KMS-11 (cell line): ENCODE data around the gene PCNX2.

Experiments
- H2AFZ ChIP-seq: fragments of 200-600 bp; sonication (generic); 2 replicates; pipeline ENCODE4 v1.6.1; 2016; ENCODE audit warnings: antibody characterized with exemption, mixed run types, low read depth
- H3K27ac ChIP-seq: fragments of 200-600 bp; sonication (generic); 2 replicates; pipeline ENCODE4 v1.6.1; 2016; ENCODE audit warnings: mild to moderate bottlenecking, mixed run types
- H3K27me3 ChIP-seq: fragments of 200-600 bp; sonication (generic); 2 replicates; pipeline ENCODE4 v1.6.1; 2017; ENCODE audit warnings: mild to moderate bottlenecking, low read depth, mixed run types, moderate library complexity; ENCODE audit not compliant: insufficient read depth
- H3K36me3 ChIP-seq: fragments of 200-600 bp; sonication (generic); 2 replicates; pipeline ENCODE4 v1.6.1; 2017; ENCODE audit warnings: mild to moderate bottlenecking, mixed run types; ENCODE audit not compliant: insufficient read depth
- H3K4me1 ChIP-seq: fragments of 200-600 bp; sonication (generic); 2 replicates; pipeline ENCODE4 v1.6.1; 2016; ENCODE audit warnings: mild to moderate bottlenecking, low read depth, mixed run types; ENCODE audit not compliant: poor library complexity, severe bottlenecking
- H3K4me2 ChIP-seq: fragments of 200-600 bp; sonication (generic); 2 replicates; pipeline ENCODE4 v1.7.0; 2016; ENCODE audit warnings: mild to moderate bottlenecking, mixed run types
- H3K4me3 ChIP-seq: fragments of 200-600 bp; sonication (generic); IDR thresholded peaks from 2 replicates; pipeline ENCODE4 v1.6.1; 2017; ENCODE audit warnings: low read depth, low read length, mixed read lengths; ENCODE audit not compliant: insufficient read depth
- H3K79me2 ChIP-seq: fragments of 200-600 bp; sonication (generic); 2 replicates; pipeline ENCODE4 v1.6.1; 2016; ENCODE audit warnings: low read depth, mixed run types; ENCODE audit not compliant: insufficient read depth
- H3K9ac ChIP-seq: fragments of 200-600 bp; sonication (generic); 2 replicates; pipeline ENCODE4 v1.6.1; 2016; ENCODE audit warnings: mild to moderate bottlenecking, mixed run types
- H4K20me1 ChIP-seq: fragments of 200-600 bp; sonication (generic); 2 replicates; pipeline ENCODE4 v1.6.1; 2016; ENCODE audit warnings: mild to moderate bottlenecking, mixed run types; ENCODE audit not compliant: insufficient read depth
- TF ChIP-seq, protein P1 (sequence below): fragments of 200-600 bp; sonication (generic); conservative IDR thresholded peaks from 2 replicates; pipeline ENCODE4 v1.6.1; 2017; ENCODE audit warnings: low read depth, mild to moderate bottlenecking, antibody characterized with exemption, low read length, moderate library complexity, mixed read lengths

The PCNX2 gene

GRCh38 chr1:232978091-232978634 is 317.4 kb downstream of the PCNX2 start:
- H3K27me3 ChIP-seq = no peaks in the 10 kb centered on the region
- H3K9ac ChIP-seq = no peak overlapping the region
- no peaks in the 10 kb centered on the region for H3K4me1 ChIP-seq
- H3K4me2 ChIP-seq = no peak overlapping the region
- no peak overlapping the region for H3K27ac ChIP-seq
- no peaks in the 10 kb centered on the region for H4K20me1 ChIP-seq
- TF ChIP-seq, protein P1, sequence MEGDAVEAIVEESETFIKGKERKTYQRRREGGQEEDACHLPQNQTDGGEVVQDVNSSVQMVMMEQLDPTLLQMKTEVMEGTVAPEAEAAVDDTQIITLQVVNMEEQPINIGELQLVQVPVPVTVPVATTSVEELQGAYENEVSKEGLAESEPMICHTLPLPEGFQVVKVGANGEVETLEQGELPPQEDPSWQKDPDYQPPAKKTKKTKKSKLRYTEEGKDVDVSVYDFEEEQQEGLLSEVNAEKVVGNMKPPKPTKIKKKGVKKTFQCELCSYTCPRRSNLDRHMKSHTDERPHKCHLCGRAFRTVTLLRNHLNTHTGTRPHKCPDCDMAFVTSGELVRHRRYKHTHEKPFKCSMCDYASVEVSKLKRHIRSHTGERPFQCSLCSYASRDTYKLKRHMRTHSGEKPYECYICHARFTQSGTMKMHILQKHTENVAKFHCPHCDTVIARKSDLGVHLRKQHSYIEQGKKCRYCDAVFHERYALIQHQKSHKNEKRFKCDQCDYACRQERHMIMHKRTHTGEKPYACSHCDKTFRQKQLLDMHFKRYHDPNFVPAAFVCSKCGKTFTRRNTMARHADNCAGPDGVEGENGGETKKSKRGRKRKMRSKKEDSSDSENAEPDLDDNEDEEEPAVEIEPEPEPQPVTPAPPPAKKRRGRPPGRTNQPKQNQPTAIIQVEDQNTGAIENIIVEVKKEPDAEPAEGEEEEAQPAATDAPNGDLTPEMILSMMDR = no peak
- H2AFZ ChIP-seq = no peak overlapping the region
- no peak overlapping the region for H3K4me3 ChIP-seq
- no peaks in the 10 kb centered on the region for H3K36me3 ChIP-seq
- H3K79me2 ChIP-seq = no peaks in the 10 kb centered on the region

GRCh38 chr1:232974971-232975370 is 320.6 kb downstream of the PCNX2 start:
- Histone ChIP-seq H3K79me2 (no peaks in the 10 kb centered on the region), H3K9ac (no peak overlapping the region), H3K4me2 (no peak overlapping the region), H2AFZ (no peak overlapping the region), H3K36me3 (no peaks in the 10 kb centered on the region), H4K20me1 (no peaks in the 10 kb centered on the region), H3K4me1 (no peaks in the 10 kb centered on the region), H3K27ac (no peak overlapping the region), H3K27me3 (no peaks in the 10 kb centered on the region), H3K4me3 (no peak overlapping the region)
- TF ChIP-seq, protein P1 = no peak

DNA sequence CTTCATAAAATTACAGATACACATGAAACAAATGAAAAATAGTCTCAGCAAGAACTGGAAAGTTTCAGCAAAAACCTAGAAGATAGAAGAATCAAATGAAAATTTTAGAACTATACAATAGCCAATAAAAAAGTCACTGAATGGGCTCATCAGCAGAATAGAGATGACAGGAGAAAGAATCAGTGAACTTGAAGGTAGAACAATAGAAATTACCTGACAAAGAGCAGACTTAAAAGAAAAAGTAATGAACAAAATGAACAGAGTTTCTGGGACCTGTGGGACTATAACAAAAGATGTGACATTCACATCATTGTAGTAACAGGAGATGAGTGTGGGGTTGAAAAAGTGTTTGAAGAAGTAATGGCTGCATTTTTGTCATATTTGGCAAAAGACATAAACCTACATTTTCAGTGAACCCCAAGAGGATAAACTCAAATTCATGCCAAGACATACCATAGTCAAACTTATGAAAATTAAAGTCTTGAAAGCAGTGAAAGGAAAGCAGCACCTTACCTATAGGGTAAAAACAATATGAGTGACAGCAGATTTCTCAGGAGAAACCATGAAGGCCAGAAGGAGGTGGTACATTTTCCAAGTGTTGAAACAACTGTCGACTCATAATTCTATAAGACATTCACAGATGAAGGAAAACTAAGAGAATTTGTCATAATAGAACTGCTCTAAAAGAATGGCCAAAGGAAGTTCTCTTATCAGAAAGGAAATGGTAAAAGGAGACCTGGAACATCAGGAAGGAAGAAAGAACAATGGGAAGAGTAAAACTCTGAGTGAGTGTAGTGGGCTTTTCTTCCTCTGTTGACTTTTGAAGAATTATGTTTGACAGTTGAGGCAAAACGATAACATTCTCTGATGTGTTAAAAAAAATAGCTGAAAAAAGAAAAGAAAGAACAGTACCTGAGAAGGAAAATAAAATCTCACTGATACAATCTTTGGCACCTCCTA is 321.6 kb downstream of the PCNX2 start:
- TF ChIP-seq, protein P1 = no peak
- Histone ChIP-seq H3K27me3 (no peaks in the 10 kb centered on the region), H3K36me3 (no peaks in the 10 kb centered on the region)

DNA sequence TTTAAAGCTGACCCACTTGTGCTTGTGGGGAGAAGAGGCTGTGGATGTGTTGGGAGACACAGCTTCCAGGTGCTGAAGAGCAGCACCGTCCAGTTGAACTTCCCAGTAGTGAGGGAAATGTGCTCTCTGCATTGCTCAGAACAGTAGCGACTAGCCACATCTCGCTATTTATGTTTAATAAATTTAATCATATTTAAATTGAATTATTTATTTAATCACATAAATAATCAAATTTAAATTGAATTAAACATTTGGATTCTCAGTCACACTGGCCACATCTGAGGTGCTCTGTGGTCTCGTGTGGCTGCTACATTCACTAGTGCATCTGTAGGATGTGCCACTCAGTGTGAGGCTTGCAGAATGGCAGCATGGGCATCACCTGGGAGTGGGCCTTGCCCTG is 325.0 kb downstream of the PCNX2 start:
- Histone ChIP-seq H3K79me2 (no peaks in the 10 kb centered on the region), H3K27ac (no peak overlapping the region), H2AFZ (no peak overlapping the region), H3K27me3 (no peaks in the 10 kb centered on the region), H4K20me1 (no peaks in the 10 kb centered on the region), H3K4me2 (no peak overlapping the region), H3K9ac (no peak overlapping the region), H3K4me1 (no peaks in the 10 kb centered on the region), H3K36me3 (no peaks in the 10 kb centered on the region; the same call in 1 of the 2 replicates), H3K4me3 (no peak overlapping the region)
- TF ChIP-seq, protein P1 = no peak

More for the DNA sequence above, 321.6 kb downstream of the PCNX2 start:
- no peak overlapping the region for H3K4me3 ChIP-seq
- H3K4me2 ChIP-seq = no peak overlapping the region
- H3K79me2 ChIP-seq = no peaks in the 10 kb centered on the region
- no peak overlapping the region for H2AFZ ChIP-seq
- no peak overlapping the region for H3K9ac ChIP-seq
- H3K27ac ChIP-seq = no peak overlapping the region
- no peaks in the 10 kb centered on the region for H4K20me1 ChIP-seq
- H3K4me1 ChIP-seq = no peaks in the 10 kb centered on the region
